DND-41 (cell line): Measurements from ENCODE around the gene KRTAP22-1.

Experiments used
- EZH2 ChIP-seq: IDR thresholded peaks from 3 replicates; pipeline ENCODE4 v1.6.1; 2012; ENCODE audit warnings: borderline replicate concordance, low read depth, mild to moderate bottlenecking, moderate library complexity, low read length, inconsistent platforms; ENCODE audit not compliant: severe bottlenecking
- TF ChIP-seq, protein P1 (sequence below): IDR thresholded peaks from 2 replicates; pipeline ENCODE4 v1.5.1; 2012; ENCODE audit warnings: borderline replicate concordance, low read length, moderate library complexity, mild to moderate bottlenecking; ENCODE audit not compliant: poor library complexity, severe bottlenecking; ENCODE audit errors: extremely low read depth

DNA sequence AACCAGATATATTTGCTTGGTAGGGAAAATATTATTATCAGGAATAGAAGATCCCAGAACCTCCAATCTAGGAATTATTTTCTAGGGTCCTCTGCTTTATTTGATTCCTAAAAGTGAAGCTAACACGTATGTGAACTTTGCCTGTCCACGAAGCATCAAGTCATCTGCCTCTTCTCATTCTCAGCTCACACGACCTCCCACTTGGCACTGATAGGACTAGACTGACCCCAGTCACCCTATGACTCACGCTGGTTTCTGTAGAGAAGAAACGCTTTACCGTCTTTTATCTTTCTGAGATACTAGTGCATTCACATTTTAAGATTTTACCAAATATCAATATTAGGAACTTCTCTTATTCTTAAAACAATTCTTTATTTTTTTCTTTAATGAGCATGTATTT is 37.8 kb upstream of the KRTAP22-1 start:
- TF ChIP-seq, protein P1, sequence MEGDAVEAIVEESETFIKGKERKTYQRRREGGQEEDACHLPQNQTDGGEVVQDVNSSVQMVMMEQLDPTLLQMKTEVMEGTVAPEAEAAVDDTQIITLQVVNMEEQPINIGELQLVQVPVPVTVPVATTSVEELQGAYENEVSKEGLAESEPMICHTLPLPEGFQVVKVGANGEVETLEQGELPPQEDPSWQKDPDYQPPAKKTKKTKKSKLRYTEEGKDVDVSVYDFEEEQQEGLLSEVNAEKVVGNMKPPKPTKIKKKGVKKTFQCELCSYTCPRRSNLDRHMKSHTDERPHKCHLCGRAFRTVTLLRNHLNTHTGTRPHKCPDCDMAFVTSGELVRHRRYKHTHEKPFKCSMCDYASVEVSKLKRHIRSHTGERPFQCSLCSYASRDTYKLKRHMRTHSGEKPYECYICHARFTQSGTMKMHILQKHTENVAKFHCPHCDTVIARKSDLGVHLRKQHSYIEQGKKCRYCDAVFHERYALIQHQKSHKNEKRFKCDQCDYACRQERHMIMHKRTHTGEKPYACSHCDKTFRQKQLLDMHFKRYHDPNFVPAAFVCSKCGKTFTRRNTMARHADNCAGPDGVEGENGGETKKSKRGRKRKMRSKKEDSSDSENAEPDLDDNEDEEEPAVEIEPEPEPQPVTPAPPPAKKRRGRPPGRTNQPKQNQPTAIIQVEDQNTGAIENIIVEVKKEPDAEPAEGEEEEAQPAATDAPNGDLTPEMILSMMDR: no peak
- no peak for TF ChIP-seq EZH2
